GM18526 (cell line): ENCODE results near the gene COL6A1.

ENCODE experiments used
- POLR2A ChIP-seq: IDR thresholded peaks from 3 replicates; pipeline ENCODE4 v1.6.1; 2011; ENCODE audit not compliant: insufficient read length; ENCODE audit errors: extremely low read depth

COL6A1 gene

DNA sequence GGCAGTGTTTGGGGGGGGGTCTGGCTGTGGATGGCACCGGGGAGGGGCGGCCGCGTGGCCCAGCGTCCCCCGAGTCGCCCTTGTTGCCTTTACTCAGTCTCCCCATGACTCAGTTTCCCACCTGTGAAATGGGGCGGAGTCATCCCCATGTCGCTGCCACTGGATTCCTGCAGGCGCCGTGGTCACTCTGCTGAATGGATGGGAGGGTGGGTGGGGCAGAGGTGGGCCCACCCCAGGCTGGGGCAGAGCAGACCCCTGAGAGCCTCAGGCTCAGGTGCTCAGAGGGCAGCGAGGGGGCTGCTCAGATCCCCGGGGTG lies 2.0 kb downstream of the COL6A1 start:
- no peak for TF ChIP-seq POLR2A

DNA sequence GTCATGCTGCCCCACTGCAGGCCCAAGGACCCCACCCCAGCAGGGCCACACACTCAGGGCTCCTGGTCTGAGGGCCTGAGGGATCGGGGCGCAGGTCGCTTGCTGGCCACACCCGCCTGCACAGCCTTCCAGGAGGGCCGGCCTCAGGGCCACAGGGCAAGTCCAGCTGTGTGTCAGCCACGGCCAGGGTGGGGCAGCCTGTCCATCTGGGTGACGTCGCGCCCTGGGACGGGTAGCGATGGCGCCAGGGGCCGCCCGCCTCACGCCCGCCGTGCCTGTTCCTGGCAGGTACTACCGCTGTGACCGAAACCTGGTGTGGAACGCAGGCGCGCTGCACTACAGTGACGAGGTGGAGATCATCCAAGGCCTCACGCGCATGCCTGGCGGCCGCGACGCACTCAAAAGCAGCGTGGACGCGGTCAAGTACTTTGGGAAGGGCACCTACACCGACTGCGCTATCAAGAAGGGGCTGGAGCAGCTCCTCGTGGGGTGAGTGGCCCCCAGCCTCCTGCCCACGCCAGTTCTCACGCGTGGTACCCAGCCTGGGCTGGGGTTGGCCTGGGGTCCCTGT lies 2.5 kb downstream of the COL6A1 start:
- TF ChIP-seq POLR2A = no peak

DNA sequence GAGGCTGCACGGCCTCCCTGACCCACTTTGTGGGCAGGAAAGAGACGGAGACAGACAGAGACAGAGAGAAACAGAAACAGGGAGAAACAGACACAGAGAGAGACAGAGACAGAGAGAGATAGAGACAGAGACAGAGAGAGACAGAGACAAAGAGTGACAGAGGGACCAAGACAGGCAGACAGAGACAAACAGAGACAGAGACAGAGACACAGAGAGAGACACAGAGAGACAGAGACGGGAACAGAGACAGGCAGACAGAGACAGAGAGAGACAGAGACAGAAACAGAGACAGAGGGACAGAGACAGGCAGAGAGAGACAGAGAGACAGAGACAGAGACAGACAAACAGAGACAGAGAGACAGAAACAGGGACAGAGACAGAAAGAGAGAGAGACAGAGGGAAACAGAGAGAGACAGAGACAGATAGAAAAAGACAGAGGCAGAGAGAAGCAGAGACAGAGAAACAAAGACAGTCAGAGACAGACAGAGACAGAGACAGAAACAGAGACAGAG lies 3.1 kb downstream of the COL6A1 start:
- TF ChIP-seq POLR2A = no peak

DNA sequence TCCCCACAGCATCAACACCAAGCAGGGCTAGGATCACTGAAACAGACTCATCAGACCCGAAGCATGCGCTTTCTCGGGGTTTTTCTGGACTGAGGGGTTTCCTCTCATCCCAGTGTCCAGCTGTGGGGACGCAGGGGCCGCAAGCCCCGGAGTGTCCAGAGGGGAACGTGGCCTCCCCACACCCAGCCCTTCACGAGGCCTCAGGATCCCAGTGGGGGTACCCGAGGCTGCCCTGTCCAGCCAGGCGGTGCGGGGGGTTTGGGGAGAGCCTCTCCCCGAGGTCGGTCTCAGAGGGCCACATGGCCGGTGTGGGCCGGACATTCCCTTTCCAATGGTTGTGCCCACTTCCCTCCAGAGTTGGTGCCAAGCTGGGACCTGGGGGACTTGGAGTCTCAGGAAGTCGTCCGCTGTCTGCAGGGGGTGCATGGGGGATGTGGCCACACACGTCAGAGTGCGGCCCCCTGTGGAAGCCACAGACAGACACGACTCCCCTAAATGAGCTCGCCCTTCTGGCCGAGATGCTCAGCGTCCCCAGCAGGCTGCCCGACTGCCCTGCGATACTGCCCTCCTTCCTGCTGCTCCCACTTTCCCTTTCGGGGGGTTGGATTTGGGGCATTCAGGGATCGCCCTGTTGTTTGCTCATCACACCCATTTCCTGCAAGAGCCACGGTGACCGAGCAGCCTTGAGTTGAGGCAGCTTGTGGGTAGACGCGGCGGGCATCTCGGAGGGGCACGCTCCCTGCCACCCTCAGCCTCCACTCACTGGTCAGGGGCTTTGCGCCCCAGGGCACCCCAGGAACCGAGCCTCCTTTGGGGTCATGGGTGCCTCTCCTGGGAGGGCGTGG lies 4.1 kb downstream of the COL6A1 start:
- no peak for TF ChIP-seq POLR2A

GRCh38 chr21:45986316-45987051 lies 4.9 kb downstream of the COL6A1 start:
- no peak for TF ChIP-seq POLR2A

- no peak for TF ChIP-seq POLR2A
Observed at GRCh38 chr21:45987121-45987711, 5.6 kb downstream of the COL6A1 start.

- TF ChIP-seq POLR2A = no peak
Observed at GRCh38 chr21:45988366-45989347, 7.1 kb downstream of the COL6A1 start.

GRCh38 chr21:45989355-45990048 lies 7.9 kb downstream of the COL6A1 start:
- no peak for TF ChIP-seq POLR2A

- TF ChIP-seq POLR2A = no peak
Observed at GRCh38 chr21:45990049-45990711, 8.6 kb downstream of the COL6A1 start.

- TF ChIP-seq POLR2A = no peak
Observed at GRCh38 chr21:45990741-45991605, 9.4 kb downstream of the COL6A1 start.

DNA sequence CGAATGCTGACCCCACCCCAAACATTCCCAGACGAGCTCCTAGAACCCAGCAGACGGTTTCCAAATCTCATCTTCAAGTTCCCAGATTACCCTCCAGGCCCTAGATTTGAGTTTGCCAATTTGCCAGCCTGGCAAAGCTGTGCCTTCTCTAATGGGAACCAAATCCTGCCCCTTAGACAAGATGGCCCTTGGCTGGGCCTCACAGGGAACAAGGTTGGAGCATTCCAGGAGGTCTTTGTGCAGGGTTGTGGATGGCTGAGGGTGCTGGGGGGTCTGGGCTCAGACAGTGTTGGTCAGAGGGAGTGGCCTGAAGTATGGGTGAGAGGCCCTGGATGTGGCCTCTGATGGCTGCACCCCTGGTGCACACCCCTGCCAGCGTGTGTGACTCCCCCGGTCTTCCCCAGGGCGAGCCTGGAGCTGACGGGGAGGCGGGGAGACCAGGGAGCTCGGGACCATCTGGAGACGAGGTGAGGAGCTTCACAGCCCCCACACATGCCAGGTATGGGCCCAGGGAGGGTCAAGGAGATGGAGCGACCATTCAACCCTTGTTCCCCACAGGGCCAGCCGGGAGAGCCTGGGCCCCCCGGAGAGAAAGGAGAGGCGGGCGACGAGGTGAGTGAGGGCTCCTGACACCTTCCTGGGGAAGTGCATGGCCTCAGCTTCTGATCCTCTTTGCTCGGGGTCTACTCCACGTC lies 10.2 kb downstream of the COL6A1 start:
- no peak for TF ChIP-seq POLR2A
